KMS-11 (cell line): ENCODE data around the gene CD101.

Experiments used
- H2AFZ ChIP-seq: fragments of 200-600 bp; sonication (generic); 2 replicates; pipeline ENCODE4 v1.6.1; 2016; ENCODE audit warnings: antibody characterized with exemption, mixed run types, low read depth
- H3K27ac ChIP-seq: fragments of 200-600 bp; sonication (generic); 2 replicates; pipeline ENCODE4 v1.6.1; 2016; ENCODE audit warnings: mild to moderate bottlenecking, mixed run types
- H3K27me3 ChIP-seq: fragments of 200-600 bp; sonication (generic); 2 replicates; pipeline ENCODE4 v1.6.1; 2017; ENCODE audit warnings: mild to moderate bottlenecking, low read depth, mixed run types, moderate library complexity; ENCODE audit not compliant: insufficient read depth
- H3K36me3 ChIP-seq: fragments of 200-600 bp; sonication (generic); 2 replicates; pipeline ENCODE4 v1.6.1; 2017; ENCODE audit warnings: mild to moderate bottlenecking, mixed run types; ENCODE audit not compliant: insufficient read depth
- H3K4me1 ChIP-seq: fragments of 200-600 bp; sonication (generic); 2 replicates; pipeline ENCODE4 v1.6.1; 2016; ENCODE audit warnings: mild to moderate bottlenecking, low read depth, mixed run types; ENCODE audit not compliant: poor library complexity, severe bottlenecking
- H3K4me2 ChIP-seq: fragments of 200-600 bp; sonication (generic); 2 replicates; pipeline ENCODE4 v1.7.0; 2016; ENCODE audit warnings: mild to moderate bottlenecking, mixed run types
- H3K4me3 ChIP-seq: fragments of 200-600 bp; sonication (generic); IDR thresholded peaks from 2 replicates; pipeline ENCODE4 v1.6.1; 2017; ENCODE audit warnings: low read depth, low read length, mixed read lengths; ENCODE audit not compliant: insufficient read depth
- H3K79me2 ChIP-seq: fragments of 200-600 bp; sonication (generic); 2 replicates; pipeline ENCODE4 v1.6.1; 2016; ENCODE audit warnings: low read depth, mixed run types; ENCODE audit not compliant: insufficient read depth
- H3K9ac ChIP-seq: fragments of 200-600 bp; sonication (generic); 2 replicates; pipeline ENCODE4 v1.6.1; 2016; ENCODE audit warnings: mild to moderate bottlenecking, mixed run types
- H4K20me1 ChIP-seq: fragments of 200-600 bp; sonication (generic); 2 replicates; pipeline ENCODE4 v1.6.1; 2016; ENCODE audit warnings: mild to moderate bottlenecking, mixed run types; ENCODE audit not compliant: insufficient read depth
- TF ChIP-seq, protein P1 (sequence below): fragments of 200-600 bp; sonication (generic); conservative IDR thresholded peaks from 2 replicates; pipeline ENCODE4 v1.6.1; 2017; ENCODE audit warnings: low read depth, mild to moderate bottlenecking, antibody characterized with exemption, low read length, moderate library complexity, mixed read lengths

Gene CD101

DNA sequence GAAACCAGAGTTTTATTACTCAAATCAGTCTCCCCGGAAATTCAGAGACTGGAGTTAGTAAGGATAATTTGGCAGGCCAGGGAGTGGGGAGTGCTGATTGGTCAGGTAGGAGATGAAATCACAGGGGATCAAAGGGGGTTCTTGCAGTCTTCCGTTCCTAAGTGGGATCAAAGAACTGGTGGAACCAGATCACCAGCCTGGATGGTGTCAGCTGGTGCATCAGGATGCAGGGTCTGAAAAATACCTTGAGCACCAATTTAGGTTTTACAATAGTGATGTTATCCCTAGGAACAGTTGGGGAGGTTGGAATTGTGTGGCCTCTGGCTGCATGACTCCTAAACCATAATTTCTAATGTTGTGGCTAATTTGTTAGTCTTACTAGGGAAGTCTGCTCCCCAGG is 1.4 kb upstream of the CD101 start:
- Histone ChIP-seq H2AFZ (no peak overlapping the region), H3K36me3 (no peaks in the 10 kb centered on the region), H3K4me2 (no peak overlapping the region), H3K4me3 (no peak overlapping the region), H3K9ac (no peak overlapping the region), H3K27ac (no peak overlapping the region), H3K79me2 (no peaks in the 10 kb centered on the region), H3K27me3 (no peaks in the 10 kb centered on the region), H4K20me1 (no peaks in the 10 kb centered on the region), H3K4me1 (no peaks in the 10 kb centered on the region)
- TF ChIP-seq, protein P1, sequence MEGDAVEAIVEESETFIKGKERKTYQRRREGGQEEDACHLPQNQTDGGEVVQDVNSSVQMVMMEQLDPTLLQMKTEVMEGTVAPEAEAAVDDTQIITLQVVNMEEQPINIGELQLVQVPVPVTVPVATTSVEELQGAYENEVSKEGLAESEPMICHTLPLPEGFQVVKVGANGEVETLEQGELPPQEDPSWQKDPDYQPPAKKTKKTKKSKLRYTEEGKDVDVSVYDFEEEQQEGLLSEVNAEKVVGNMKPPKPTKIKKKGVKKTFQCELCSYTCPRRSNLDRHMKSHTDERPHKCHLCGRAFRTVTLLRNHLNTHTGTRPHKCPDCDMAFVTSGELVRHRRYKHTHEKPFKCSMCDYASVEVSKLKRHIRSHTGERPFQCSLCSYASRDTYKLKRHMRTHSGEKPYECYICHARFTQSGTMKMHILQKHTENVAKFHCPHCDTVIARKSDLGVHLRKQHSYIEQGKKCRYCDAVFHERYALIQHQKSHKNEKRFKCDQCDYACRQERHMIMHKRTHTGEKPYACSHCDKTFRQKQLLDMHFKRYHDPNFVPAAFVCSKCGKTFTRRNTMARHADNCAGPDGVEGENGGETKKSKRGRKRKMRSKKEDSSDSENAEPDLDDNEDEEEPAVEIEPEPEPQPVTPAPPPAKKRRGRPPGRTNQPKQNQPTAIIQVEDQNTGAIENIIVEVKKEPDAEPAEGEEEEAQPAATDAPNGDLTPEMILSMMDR = no peak

DNA sequence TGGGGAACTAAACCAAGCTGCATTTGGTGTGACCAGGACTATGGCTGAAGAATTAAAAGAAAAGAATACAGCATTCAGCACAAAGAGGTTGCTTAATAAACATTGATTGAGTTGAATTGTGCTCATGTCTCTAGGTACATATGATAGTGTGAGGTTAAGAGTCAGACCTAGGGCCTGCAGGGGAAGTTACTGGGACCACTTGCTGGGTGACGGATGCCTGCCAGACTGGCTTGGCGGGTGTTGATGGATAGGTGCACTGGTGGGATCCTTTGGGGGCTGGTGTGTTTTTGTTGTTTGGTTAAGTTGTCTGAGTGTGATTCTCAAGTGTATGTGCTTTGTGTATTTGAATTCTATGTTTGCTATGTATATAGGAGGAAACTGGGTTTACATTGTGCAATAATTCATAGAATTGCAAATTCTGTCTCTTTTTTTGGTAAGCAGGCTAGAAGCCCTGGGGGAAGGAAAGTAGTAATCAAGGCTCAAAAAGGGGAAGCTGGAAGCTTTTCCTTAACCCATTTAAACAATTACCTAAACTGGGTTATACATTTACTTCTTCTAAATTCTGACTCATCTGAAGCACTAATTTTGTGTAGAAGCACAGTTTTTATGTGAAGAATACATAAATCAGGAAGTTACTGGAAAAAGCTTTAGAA is 1.8 kb downstream of the CD101 start:
- Histone ChIP-seq H3K36me3 (no peaks in the 10 kb centered on the region), H2AFZ (no peak overlapping the region), H3K79me2 (no peaks in the 10 kb centered on the region), H3K9ac (no peak overlapping the region), H3K4me2 (no peak overlapping the region), H3K4me1 (no peaks in the 10 kb centered on the region), H3K4me3 (no peak overlapping the region), H3K27ac (no peak overlapping the region), H4K20me1 (no peaks in the 10 kb centered on the region), H3K27me3 (no peaks in the 10 kb centered on the region)
- TF ChIP-seq, protein P1 = no peak

DNA sequence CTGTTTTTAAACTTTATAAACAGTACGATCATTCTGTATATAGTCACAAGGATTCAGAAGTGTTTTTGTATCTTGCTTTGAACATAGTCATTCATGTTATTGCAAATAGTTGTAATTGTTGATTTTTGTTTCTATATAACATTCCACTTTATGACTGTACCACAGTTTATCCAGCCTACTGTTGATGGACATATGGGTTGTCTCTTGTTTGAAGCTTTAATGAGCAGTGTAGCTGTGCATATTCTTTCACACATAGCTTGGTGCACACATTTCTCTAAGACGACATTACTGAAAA is 6.1 kb downstream of the CD101 start:
- Histone ChIP-seq H3K4me2 (no peak overlapping the region), H3K27ac (no peak overlapping the region)
- TF ChIP-seq, protein P1 = no peak

DNA sequence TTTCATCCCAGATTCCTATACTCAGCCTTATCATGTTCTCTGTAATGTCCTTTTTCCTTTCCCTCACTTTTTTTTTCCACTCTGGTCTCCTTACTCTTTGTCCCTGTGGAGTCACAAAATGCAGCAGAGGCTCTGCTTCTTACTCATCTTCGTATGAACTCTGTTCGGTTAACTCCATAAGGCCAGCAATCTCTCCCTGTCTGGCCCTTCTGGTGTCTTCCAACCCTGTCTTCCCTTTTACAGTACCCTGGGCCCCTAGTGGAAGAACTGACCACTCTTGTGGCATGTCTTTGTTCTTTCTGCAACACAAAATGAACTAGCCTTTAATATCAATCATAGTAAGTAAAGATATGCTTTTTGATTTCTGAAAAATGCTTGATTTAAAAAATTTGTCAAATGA is 7.1 kb downstream of the CD101 start:
- Histone ChIP-seq H3K27ac (no peak overlapping the region), H3K27me3 (no peaks in the 10 kb centered on the region), H3K4me3 (no peak overlapping the region), H3K4me1 (no peaks in the 10 kb centered on the region), H3K79me2 (no peaks in the 10 kb centered on the region), H3K9ac (no peak overlapping the region), H2AFZ (no peak overlapping the region), H3K36me3 (no peaks in the 10 kb centered on the region), H4K20me1 (no peaks in the 10 kb centered on the region), H3K4me2 (no peak overlapping the region)
- TF ChIP-seq, protein P1 = no peak

More for the DNA sequence above, 6.1 kb downstream of the CD101 start:
- Histone ChIP-seq H3K36me3 (no peaks in the 10 kb centered on the region), H2AFZ (no peak overlapping the region), H4K20me1 (no peaks in the 10 kb centered on the region), H3K27me3 (no peaks in the 10 kb centered on the region), H3K79me2 (no peaks in the 10 kb centered on the region), H3K9ac (no peak overlapping the region), H3K4me1 (no peaks in the 10 kb centered on the region), H3K4me3 (no peak overlapping the region)
